ENCODE measurements around the gene CISH. TPM values are rescaled to one million over a fixed set of nuclear protein-coding genes. Genes with fewer than 3 reads are reported as not detected.

The CISH gene
- total and polyA plus RNA-seq, 4 donors: 4.7 to 32.5 (median 24.3) TPM

GRCh38 chr3:50568947-50569749, 42.4 kb downstream of the CISH start, which contains the start of gene HEMK1:
HEMK1 (plus strand) TSS chr3:50569522; CDS start chr3:50571105, 1,583 bp downstream.
- Histone ChIP-seq H3K9ac (ENCODE audit: low read depth in 1 of 2, low read length in 2 of 2) (peak within 1 kb of the TSS; percentile 57 to 91), H3K36me3 (ENCODE audit: control insufficient read depth in 4 of 4, insufficient read depth in 3 of 4, low read depth in 1 of 4, low read length in 3 of 4) (no peaks in the 10 kb centered on the region), H3K27me3 (ENCODE audit: control insufficient read depth in 4 of 4, insufficient read depth in 4 of 4, low read length in 3 of 4) (no peaks in the 10 kb centered on the region), H3K27ac (ENCODE audit: low read depth in 1 of 2, low read length in 2 of 2) (peak within 1 kb of the TSS; percentile 89), H3K4me3 (ENCODE audit: low read depth in 1 of 3, low read length in 3 of 3) (peak within 1 kb of the TSS; percentile 86 to 99 (median 90)), H3K9me3 (ENCODE audit: control insufficient read depth in 4 of 4, low read length in 3 of 4) (no peaks in the 10 kb centered on the region), H3K4me1 (ENCODE audit: control insufficient read depth in 4 of 4, insufficient read depth in 4 of 4, low read length in 3 of 4) (peaks cover 12 to 64% (median 52%) of the 10 kb centered on the region in 4 donors)
- TF ChIP-seq SP1 (IDR thresholded peaks at IDR 0.05): peak; percentile 78
- TF ChIP-seq EGR1 (IDR thresholded peaks at IDR 0.05; ENCODE audit: low read depth in 2 of 2): peak; percentile 29 to 45
- TF ChIP-seq, protein P1, sequence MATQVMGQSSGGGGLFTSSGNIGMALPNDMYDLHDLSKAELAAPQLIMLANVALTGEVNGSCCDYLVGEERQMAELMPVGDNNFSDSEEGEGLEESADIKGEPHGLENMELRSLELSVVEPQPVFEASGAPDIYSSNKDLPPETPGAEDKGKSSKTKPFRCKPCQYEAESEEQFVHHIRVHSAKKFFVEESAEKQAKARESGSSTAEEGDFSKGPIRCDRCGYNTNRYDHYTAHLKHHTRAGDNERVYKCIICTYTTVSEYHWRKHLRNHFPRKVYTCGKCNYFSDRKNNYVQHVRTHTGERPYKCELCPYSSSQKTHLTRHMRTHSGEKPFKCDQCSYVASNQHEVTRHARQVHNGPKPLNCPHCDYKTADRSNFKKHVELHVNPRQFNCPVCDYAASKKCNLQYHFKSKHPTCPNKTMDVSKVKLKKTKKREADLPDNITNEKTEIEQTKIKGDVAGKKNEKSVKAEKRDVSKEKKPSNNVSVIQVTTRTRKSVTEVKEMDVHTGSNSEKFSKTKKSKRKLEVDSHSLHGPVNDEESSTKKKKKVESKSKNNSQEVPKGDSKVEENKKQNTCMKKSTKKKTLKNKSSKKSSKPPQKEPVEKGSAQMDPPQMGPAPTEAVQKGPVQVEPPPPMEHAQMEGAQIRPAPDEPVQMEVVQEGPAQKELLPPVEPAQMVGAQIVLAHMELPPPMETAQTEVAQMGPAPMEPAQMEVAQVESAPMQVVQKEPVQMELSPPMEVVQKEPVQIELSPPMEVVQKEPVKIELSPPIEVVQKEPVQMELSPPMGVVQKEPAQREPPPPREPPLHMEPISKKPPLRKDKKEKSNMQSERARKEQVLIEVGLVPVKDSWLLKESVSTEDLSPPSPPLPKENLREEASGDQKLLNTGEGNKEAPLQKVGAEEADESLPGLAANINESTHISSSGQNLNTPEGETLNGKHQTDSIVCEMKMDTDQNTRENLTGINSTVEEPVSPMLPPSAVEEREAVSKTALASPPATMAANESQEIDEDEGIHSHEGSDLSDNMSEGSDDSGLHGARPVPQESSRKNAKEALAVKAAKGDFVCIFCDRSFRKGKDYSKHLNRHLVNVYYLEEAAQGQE (IDR thresholded peaks at IDR 0.05): peak; percentile 78
- no peak for TF ChIP-seq HNF4G (IDR thresholded peaks at IDR 0.05)
- peak; percentile 32 to 45 for TF ChIP-seq RXRA (IDR thresholded peaks at IDR 0.05)
- TF ChIP-seq GABPA (IDR thresholded peaks at IDR 0.05 in 1 of 2, conservative IDR thresholded peaks at IDR 0.05 in 1 of 2): peak; percentile 80 to 98
- TF ChIP-seq, protein P2, sequence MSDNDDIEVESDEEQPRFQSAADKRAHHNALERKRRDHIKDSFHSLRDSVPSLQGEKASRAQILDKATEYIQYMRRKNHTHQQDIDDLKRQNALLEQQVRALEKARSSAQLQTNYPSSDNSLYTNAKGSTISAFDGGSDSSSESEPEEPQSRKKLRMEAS (IDR thresholded peaks at IDR 0.05): no peak
- TF ChIP-seq, protein P3, sequence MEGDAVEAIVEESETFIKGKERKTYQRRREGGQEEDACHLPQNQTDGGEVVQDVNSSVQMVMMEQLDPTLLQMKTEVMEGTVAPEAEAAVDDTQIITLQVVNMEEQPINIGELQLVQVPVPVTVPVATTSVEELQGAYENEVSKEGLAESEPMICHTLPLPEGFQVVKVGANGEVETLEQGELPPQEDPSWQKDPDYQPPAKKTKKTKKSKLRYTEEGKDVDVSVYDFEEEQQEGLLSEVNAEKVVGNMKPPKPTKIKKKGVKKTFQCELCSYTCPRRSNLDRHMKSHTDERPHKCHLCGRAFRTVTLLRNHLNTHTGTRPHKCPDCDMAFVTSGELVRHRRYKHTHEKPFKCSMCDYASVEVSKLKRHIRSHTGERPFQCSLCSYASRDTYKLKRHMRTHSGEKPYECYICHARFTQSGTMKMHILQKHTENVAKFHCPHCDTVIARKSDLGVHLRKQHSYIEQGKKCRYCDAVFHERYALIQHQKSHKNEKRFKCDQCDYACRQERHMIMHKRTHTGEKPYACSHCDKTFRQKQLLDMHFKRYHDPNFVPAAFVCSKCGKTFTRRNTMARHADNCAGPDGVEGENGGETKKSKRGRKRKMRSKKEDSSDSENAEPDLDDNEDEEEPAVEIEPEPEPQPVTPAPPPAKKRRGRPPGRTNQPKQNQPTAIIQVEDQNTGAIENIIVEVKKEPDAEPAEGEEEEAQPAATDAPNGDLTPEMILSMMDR (IDR thresholded peaks at IDR 0.05; ENCODE audit: low read depth, low read length, missing input control): no peak
- peak; percentile 73 for TF ChIP-seq NR2F2 (IDR thresholded peaks at IDR 0.05)
- peak in 1 of 2 donors; percentile 9 for TF ChIP-seq HNF4A (conservative IDR thresholded peaks at IDR 0.05)
- peak; percentile 68 for TF ChIP-seq YY1 (IDR thresholded peaks at IDR 0.05)
- TF ChIP-seq RAD21 (IDR thresholded peaks at IDR 0.05): peak in 1 of 2 donors; percentile 32
- DNase-seq (ENCODE audit: low spot score): peak; percentile 96
- WGBS: under 1% methylated on average over 55 of the region's 55 CpGs

GRCh38 chr3:50567386-50568167, 44.0 kb downstream of the CISH start, which contains the start of gene C3orf18:
C3orf18 (minus strand) TSS chr3:50567747; CDS start chr3:50565699, 2,048 bp downstream.
- H3K9ac ChIP-seq (ENCODE audit: low read depth in 1 of 2, low read length in 2 of 2): peak within 1 kb of the TSS in 1 of 2 donors; percentile 57
- H3K4me3 ChIP-seq (ENCODE audit: low read depth in 1 of 3, low read length in 3 of 3): peak within 1 kb of the TSS; percentile 13 to 90 (median 15)
- peak; percentile 90 for DNase-seq (ENCODE audit: low spot score)
- no peaks in the 10 kb centered on the region for H3K27me3 ChIP-seq (ENCODE audit: control insufficient read depth in 4 of 4, insufficient read depth in 4 of 4, low read length in 3 of 4)
- H3K4me1 ChIP-seq (ENCODE audit: control insufficient read depth in 4 of 4, insufficient read depth in 4 of 4, low read length in 3 of 4): peaks cover 12 to 50% (median 38%) of the 10 kb centered on the region in 4 donors
- TF ChIP-seq RAD21 (IDR thresholded peaks at IDR 0.05): no peak
- TF ChIP-seq ZBTB33 (IDR thresholded peaks at IDR 0.05): no peak
- TF ChIP-seq NR2F2 (IDR thresholded peaks at IDR 0.05): no peak
- TF ChIP-seq SP1 (IDR thresholded peaks at IDR 0.05): peak; percentile 79
- no peaks in the 10 kb centered on the region for H3K9me3 ChIP-seq (ENCODE audit: control insufficient read depth in 4 of 4, low read length in 3 of 4)
- WGBS: 6% methylated on average over 53 of the region's 53 CpGs
- no peak within 1 kb of the TSS for H3K27ac ChIP-seq (ENCODE audit: low read depth in 1 of 2, low read length in 2 of 2)
- no peaks in the 10 kb centered on the region for H3K36me3 ChIP-seq (ENCODE audit: control insufficient read depth in 4 of 4, insufficient read depth in 3 of 4, low read depth in 1 of 4, low read length in 3 of 4)

Data from liver (tissue), 9 donors.